ENCODE results near the gene KLRC2.
"Not testable (repeated sequence)": the region's sequence is repeated elsewhere in the genome, so short reads cannot be mapped to it uniquely, and the experiment has no call there.

KLRC2 gene

GRCh38 chr12:10405294-10405693 lies 30.5 kb downstream of the KLRC2 start:
- no peak for DNase-seq (ENCODE audit: low read depth)

GRCh38 chr12:10404798-10405197 lies 31.0 kb downstream of the KLRC2 start:
- no peak for DNase-seq (ENCODE audit: low read depth)

- DNase-seq (ENCODE audit: low read depth), result no peak
Observed at GRCh38 chr12:10400829-10401228, 35.0 kb downstream of the KLRC2 start.

- DNase-seq (ENCODE audit: low read depth), result no peak
Observed at GRCh38 chr12:10398168-10398567, 37.6 kb downstream of the KLRC2 start.

- DNase-seq (ENCODE audit: low read depth), result no peak
Observed at GRCh38 chr12:10397296-10397695, 38.5 kb downstream of the KLRC2 start.

- DNase-seq (ENCODE audit: low read depth), result not testable (repeated sequence)
Observed at GRCh38 chr12:10396176-10396575, 39.6 kb downstream of the KLRC2 start.

- DNase-seq (ENCODE audit: low read depth), result no peak
Observed at GRCh38 chr12:10395390-10395998, 40.3 kb downstream of the KLRC2 start.

GRCh38 chr12:10394531-10395152 lies 41.2 kb downstream of the KLRC2 start:
- DNase-seq (ENCODE audit: low read depth), result not testable (repeated sequence)

- no peak for DNase-seq (ENCODE audit: low read depth)
Observed at GRCh38 chr12:10393291-10393690, 42.5 kb downstream of the KLRC2 start.

GRCh38 chr12:10392394-10392930 lies 43.3 kb downstream of the KLRC2 start:
- DNase-seq (ENCODE audit: low read depth), result no peak

GRCh38 chr12:10390991-10391390 lies 44.8 kb downstream of the KLRC2 start:
- DNase-seq (ENCODE audit: low read depth), result not testable (repeated sequence)

- DNase-seq (ENCODE audit: low read depth), result no peak
Observed at GRCh38 chr12:10389904-10390303, 45.9 kb downstream of the KLRC2 start, which contains the start of gene KLRK1. TSS of gene KLRK1 (minus strand) at chr12:10390041. CDS start at chr12:10388810, 1,231 bp downstream.

- DNase-seq (ENCODE audit: low read depth), result no peak
Observed at GRCh38 chr12:10388624-10389413, 47.0 kb downstream of the KLRC2 start.

- DNase-seq (ENCODE audit: low read depth), result not testable (repeated sequence)
Observed at GRCh38 chr12:10387498-10387897, 48.3 kb downstream of the KLRC2 start.

GRCh38 chr12:10386857-10387256 lies 49.0 kb downstream of the KLRC2 start:
- DNase-seq (ENCODE audit: low read depth), result no peak

GRCh38 chr12:10385166-10385613 lies 50.6 kb downstream of the KLRC2 start:
- DNase-seq (ENCODE audit: low read depth), result no peak

GRCh38 chr12:10384191-10384590 lies 51.6 kb downstream of the KLRC2 start:
- DNase-seq (ENCODE audit: low read depth), result no peak

- no peak for DNase-seq (ENCODE audit: low read depth)
Observed at GRCh38 chr12:10381928-10382628, 53.7 kb downstream of the KLRC2 start.
